Measurements from ENCODE around the gene VPS51. TPM values are rescaled to one million over a fixed set of nuclear protein-coding genes. Genes with fewer than 3 reads are reported as not detected.

The VPS51 gene
- total and polyA plus RNA-seq, 4 donors, result 33.2 to 158 (median 83.9) TPM

DNA sequence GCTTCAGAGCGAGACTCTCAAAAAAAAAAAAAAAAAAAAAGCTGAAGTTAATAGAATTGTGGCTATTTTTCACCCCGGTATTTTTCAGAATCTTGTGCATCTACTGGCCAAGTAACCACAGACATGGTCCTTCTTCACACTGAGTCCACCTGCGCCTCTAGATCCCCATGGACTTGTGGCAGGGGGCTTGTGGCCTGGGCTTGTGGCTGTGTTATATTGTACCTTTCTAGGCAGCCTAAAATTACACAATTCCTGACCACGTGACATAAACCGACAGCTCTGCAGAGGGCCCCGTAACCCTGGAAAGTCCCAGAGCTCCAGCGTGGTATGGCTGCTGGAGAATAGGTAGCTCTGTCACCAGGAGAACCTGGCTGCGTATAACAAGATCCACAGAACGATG, 26.8 kb upstream of the VPS51 start:
- Histone ChIP-seq H3K4me3 (ENCODE audit: low read depth in 1 of 3, low read length in 3 of 3) (no peak overlapping the region), H3K9me3 (ENCODE audit: control insufficient read depth in 4 of 4, low read length in 3 of 4) (no peaks in the 10 kb centered on the region), H3K27me3 (ENCODE audit: control insufficient read depth in 4 of 4, insufficient read depth in 4 of 4, low read length in 3 of 4) (no peaks in the 10 kb centered on the region), H3K9ac (ENCODE audit: low read depth in 1 of 2, low read length in 2 of 2) (no peak overlapping the region), H3K4me1 (ENCODE audit: control insufficient read depth in 4 of 4, insufficient read depth in 4 of 4, low read length in 3 of 4) (no peaks in the 10 kb centered on the region), H3K36me3 (ENCODE audit: control insufficient read depth in 4 of 4, insufficient read depth in 3 of 4, low read depth in 1 of 4, low read length in 3 of 4) (no peaks in the 10 kb centered on the region), H3K27ac (ENCODE audit: low read depth in 1 of 2, low read length in 2 of 2) (no peak overlapping the region)
- TF ChIP-seq JUND (IDR thresholded peaks at IDR 0.05), result no peak
- WGBS, result 34% methylated on average over 9 of the region's 9 CpGs
- DNase-seq (ENCODE audit: low spot score), result no peak

DNA sequence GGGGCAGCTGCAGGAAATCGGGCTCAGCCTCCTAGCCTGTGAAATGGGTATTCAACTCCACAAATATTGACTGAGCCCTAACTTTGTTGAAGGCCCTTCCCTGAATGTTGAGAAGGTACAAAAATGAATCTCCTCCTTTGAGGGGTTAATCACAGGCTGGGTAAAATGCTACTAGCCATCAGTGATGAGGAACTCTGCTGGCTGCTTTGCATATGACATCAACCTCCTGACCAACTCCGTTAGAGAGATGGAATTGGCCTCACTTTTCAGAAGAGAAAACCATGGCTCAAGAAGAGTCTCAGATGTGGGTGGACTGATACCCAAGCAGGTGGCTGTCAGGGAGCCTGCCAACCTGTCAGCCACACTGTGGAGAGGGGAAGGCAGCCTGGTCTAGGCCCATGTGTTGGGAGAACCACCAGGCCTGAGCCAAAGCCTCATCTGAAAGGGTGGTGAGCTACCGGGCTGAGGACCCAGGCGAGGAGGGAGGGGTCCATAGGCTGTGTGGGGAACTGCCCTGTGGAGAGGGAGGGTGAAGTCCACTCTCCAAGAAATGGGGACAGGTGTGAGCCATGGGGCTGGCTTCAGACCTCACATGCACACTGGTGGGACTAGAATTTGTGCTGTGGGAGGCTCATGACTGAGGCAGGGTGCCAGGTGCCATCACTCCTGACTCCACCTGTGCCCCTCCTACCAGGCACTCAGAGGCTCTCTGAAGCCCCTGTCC, 23.9 kb upstream of the VPS51 start:
- Histone ChIP-seq H3K4me1 (ENCODE audit: control insufficient read depth in 4 of 4, insufficient read depth in 4 of 4, low read length in 3 of 4) (no peaks in the 10 kb centered on the region), H3K36me3 (ENCODE audit: control insufficient read depth in 4 of 4, insufficient read depth in 3 of 4, low read depth in 1 of 4, low read length in 3 of 4) (no peaks in the 10 kb centered on the region), H3K9ac (ENCODE audit: low read depth in 1 of 2, low read length in 2 of 2) (no peak overlapping the region), H3K9me3 (ENCODE audit: control insufficient read depth in 4 of 4, low read length in 3 of 4) (no peaks in the 10 kb centered on the region), H3K4me3 (ENCODE audit: low read depth in 1 of 3, low read length in 3 of 3) (no peak overlapping the region), H3K27ac (ENCODE audit: low read depth in 1 of 2, low read length in 2 of 2) (no peak overlapping the region), H3K27me3 (ENCODE audit: control insufficient read depth in 4 of 4, insufficient read depth in 4 of 4, low read length in 3 of 4) (no peaks in the 10 kb centered on the region)
- no peak for DNase-seq (ENCODE audit: low spot score)
- WGBS, result 83% methylated on average over 4 of the region's 4 CpGs
- TF ChIP-seq RAD21 (IDR thresholded peaks at IDR 0.05) (no peak), NR2F2 (IDR thresholded peaks at IDR 0.05) (no peak), EGR1 (IDR thresholded peaks at IDR 0.05; ENCODE audit: low read depth in 2 of 2) (no peak), YY1 (IDR thresholded peaks at IDR 0.05) (no peak), TAF1 (conservative IDR thresholded peaks at IDR 0.05) (no peak), SP1 (IDR thresholded peaks at IDR 0.05) (no peak), HNF4G (IDR thresholded peaks at IDR 0.05) (no peak), JUND (IDR thresholded peaks at IDR 0.05) (no peak)
- TF ChIP-seq, protein P1, sequence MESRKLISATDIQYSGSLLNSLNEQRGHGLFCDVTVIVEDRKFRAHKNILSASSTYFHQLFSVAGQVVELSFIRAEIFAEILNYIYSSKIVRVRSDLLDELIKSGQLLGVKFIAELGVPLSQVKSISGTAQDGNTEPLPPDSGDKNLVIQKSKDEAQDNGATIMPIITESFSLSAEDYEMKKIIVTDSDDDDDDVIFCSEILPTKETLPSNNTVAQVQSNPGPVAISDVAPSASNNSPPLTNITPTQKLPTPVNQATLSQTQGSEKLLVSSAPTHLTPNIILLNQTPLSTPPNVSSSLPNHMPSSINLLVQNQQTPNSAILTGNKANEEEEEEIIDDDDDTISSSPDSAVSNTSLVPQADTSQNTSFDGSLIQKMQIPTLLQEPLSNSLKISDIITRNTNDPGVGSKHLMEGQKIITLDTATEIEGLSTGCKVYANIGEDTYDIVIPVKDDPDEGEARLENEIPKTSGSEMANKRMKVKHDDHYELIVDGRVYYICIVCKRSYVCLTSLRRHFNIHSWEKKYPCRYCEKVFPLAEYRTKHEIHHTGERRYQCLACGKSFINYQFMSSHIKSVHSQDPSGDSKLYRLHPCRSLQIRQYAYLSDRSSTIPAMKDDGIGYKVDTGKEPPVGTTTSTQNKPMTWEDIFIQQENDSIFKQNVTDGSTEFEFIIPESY (IDR thresholded peaks at IDR 0.05), result no peak
- TF ChIP-seq, protein P2, sequence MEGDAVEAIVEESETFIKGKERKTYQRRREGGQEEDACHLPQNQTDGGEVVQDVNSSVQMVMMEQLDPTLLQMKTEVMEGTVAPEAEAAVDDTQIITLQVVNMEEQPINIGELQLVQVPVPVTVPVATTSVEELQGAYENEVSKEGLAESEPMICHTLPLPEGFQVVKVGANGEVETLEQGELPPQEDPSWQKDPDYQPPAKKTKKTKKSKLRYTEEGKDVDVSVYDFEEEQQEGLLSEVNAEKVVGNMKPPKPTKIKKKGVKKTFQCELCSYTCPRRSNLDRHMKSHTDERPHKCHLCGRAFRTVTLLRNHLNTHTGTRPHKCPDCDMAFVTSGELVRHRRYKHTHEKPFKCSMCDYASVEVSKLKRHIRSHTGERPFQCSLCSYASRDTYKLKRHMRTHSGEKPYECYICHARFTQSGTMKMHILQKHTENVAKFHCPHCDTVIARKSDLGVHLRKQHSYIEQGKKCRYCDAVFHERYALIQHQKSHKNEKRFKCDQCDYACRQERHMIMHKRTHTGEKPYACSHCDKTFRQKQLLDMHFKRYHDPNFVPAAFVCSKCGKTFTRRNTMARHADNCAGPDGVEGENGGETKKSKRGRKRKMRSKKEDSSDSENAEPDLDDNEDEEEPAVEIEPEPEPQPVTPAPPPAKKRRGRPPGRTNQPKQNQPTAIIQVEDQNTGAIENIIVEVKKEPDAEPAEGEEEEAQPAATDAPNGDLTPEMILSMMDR (IDR thresholded peaks at IDR 0.05; ENCODE audit: low read depth, low read length, missing input control), result no peak
- TF ChIP-seq, protein P3, sequence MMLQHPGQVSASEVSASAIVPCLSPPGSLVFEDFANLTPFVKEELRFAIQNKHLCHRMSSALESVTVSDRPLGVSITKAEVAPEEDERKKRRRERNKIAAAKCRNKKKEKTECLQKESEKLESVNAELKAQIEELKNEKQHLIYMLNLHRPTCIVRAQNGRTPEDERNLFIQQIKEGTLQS (IDR thresholded peaks at IDR 0.05), result no peak
- TF ChIP-seq, protein P4, sequence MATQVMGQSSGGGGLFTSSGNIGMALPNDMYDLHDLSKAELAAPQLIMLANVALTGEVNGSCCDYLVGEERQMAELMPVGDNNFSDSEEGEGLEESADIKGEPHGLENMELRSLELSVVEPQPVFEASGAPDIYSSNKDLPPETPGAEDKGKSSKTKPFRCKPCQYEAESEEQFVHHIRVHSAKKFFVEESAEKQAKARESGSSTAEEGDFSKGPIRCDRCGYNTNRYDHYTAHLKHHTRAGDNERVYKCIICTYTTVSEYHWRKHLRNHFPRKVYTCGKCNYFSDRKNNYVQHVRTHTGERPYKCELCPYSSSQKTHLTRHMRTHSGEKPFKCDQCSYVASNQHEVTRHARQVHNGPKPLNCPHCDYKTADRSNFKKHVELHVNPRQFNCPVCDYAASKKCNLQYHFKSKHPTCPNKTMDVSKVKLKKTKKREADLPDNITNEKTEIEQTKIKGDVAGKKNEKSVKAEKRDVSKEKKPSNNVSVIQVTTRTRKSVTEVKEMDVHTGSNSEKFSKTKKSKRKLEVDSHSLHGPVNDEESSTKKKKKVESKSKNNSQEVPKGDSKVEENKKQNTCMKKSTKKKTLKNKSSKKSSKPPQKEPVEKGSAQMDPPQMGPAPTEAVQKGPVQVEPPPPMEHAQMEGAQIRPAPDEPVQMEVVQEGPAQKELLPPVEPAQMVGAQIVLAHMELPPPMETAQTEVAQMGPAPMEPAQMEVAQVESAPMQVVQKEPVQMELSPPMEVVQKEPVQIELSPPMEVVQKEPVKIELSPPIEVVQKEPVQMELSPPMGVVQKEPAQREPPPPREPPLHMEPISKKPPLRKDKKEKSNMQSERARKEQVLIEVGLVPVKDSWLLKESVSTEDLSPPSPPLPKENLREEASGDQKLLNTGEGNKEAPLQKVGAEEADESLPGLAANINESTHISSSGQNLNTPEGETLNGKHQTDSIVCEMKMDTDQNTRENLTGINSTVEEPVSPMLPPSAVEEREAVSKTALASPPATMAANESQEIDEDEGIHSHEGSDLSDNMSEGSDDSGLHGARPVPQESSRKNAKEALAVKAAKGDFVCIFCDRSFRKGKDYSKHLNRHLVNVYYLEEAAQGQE (IDR thresholded peaks at IDR 0.05), result no peak

Data from liver (tissue), 9 donors.